ENCODE data around the gene TSPEAR. TPM values are rescaled to one million over a fixed set of nuclear protein-coding genes. Genes with fewer than 3 reads are reported as not detected.

Gene TSPEAR
- total RNA-seq, 3 donors from 2014 or later (not counting 1 experiment from before 2014, with no cell fraction given), result not detected

DNA sequence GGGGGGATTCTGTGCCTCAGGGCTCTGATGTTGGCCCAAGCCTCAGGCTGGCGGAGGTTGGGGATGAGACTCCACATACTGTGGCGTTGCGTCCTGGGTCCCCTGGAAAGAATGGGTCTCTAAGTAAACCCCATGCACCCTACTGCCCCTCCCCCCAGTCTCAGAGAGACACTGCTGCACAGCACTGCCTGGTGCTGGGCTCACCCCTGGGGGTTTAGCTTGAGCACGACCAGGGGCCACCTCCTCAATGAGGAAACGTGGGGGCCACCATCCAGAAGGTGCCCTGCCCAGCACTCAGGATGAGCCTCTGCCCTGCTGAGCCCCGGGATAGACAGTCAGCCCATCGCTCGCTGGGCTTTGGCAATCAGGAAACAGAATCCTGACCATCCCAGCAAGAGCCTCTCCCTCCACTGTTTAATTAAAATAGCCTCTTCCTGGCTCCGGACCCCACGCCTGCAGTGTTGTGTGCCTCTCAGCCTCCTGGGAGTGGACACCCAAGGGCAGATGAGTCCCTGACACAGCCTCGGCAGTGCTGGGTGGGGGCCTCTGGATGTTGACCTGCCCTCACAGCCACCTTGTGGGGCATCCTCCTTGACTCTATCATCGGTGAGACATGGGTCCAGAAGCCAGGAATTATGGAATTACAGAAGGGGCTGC, 141.4 kb downstream of the TSPEAR start:
- 89% methylated on average over 12 of the region's 12 CpGs for WGBS (ENCODE audit: insufficient coverage)
- intact Hi-C loops (cut with micrococcal nuclease), result no loop called here
- no peaks in the 10 kb centered on the region for H3K36me3 ChIP-seq (ENCODE audit: control insufficient read depth, insufficient read depth, low read length)
- Mint-ChIP-seq H3K27me3 (ENCODE audit: low read depth in 2 of 2) (peaks cover 23 to 26% of the 10 kb centered on the region in 2 donors), H3K9me3 (no peaks in the 10 kb centered on the region), H3K4me1 (peaks cover 5 to 14% of the 10 kb centered on the region in 2 donors), H3K27ac (no peak overlapping the region), H3K4me3 (no peak overlapping the region), H3K36me3 (no peaks in the 10 kb centered on the region)
- H3K9me3 ChIP-seq (ENCODE audit: control insufficient read depth, insufficient read depth, low read length), result no peaks in the 10 kb centered on the region
- no peak overlapping the region for H3K27ac ChIP-seq (ENCODE audit: low read length)
- H3K4me3 ChIP-seq (ENCODE audit: low read length), result no peak overlapping the region
- H3K27me3 ChIP-seq (ENCODE audit: control insufficient read depth, insufficient read depth, low read length), result no peaks in the 10 kb centered on the region
- DNase-seq, result no peak
- TF ChIP-seq, protein P1, sequence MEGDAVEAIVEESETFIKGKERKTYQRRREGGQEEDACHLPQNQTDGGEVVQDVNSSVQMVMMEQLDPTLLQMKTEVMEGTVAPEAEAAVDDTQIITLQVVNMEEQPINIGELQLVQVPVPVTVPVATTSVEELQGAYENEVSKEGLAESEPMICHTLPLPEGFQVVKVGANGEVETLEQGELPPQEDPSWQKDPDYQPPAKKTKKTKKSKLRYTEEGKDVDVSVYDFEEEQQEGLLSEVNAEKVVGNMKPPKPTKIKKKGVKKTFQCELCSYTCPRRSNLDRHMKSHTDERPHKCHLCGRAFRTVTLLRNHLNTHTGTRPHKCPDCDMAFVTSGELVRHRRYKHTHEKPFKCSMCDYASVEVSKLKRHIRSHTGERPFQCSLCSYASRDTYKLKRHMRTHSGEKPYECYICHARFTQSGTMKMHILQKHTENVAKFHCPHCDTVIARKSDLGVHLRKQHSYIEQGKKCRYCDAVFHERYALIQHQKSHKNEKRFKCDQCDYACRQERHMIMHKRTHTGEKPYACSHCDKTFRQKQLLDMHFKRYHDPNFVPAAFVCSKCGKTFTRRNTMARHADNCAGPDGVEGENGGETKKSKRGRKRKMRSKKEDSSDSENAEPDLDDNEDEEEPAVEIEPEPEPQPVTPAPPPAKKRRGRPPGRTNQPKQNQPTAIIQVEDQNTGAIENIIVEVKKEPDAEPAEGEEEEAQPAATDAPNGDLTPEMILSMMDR (IDR thresholded peaks at IDR 0.05), result no peak
- ATAC-seq, result no peak
- H3K4me1 ChIP-seq (ENCODE audit: control insufficient read depth, insufficient read depth, low read length), result no peaks in the 10 kb centered on the region

DNA sequence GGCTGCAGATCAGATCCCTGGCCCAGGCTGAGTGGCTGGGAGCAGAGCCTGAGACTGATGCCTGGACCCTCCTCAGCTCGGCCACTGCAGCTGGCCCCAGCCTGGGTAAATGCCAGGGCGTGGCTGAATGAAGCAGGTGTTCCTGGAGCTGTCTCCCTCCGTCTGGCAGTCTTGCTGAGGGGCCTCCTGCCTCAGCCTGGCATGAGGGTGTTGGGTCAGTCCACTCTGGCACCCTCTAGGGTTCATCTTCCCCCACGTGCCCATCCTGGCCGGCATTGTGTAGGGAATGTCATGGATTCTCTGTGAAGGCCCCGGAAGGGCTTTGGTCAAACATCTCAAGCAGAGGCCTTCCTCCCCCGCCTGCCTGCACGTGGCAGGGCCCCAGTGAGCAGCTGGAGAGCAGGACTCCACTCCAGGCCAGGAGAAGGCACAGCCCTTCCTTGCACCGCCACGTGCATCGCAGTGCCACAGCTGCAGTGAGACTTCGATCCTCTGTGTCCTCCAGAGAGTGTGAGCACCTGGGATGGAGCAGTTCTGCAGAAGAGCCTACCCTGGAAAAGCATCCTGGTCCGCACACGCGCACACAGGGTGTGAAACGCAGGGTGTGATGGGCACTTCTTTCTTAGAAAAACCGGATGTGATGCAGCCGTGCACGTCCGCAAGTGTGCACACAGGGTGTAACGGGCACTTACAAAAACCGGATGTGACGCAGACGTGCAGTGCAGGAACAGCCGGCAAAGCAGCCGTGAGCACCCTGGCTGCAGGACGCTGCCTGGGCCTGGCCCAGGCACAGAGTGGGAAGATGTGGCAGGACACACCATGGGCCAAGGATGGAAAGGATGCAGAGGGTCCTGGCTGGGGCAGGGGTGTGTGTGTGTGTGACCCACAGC, 142.5 kb downstream of the TSPEAR start:
- peak overlapping the region; percentile 37 for H3K4me3 Mint-ChIP-seq
- H3K27me3 ChIP-seq (ENCODE audit: control insufficient read depth, insufficient read depth, low read length), result no peaks in the 10 kb centered on the region
- no peaks in the 10 kb centered on the region for H3K36me3 Mint-ChIP-seq
- H3K9me3 ChIP-seq (ENCODE audit: control insufficient read depth, insufficient read depth, low read length), result no peaks in the 10 kb centered on the region
- H3K27ac ChIP-seq (ENCODE audit: low read length), result no peak overlapping the region
- intact Hi-C loops (cut with micrococcal nuclease), result no loop called here
- TF ChIP-seq, protein P1 (IDR thresholded peaks at IDR 0.05), result no peak
- no peak overlapping the region for H3K4me3 ChIP-seq (ENCODE audit: low read length)
- H3K27ac Mint-ChIP-seq, result no peak overlapping the region
- peaks cover 14 to 18% of the 10 kb centered on the region in 2 donors for H3K27me3 Mint-ChIP-seq (ENCODE audit: low read depth in 2 of 2)
- 89% methylated on average over 27 of the region's 27 CpGs for WGBS (ENCODE audit: insufficient coverage)
- DNase-seq, result no peak
- no peak for ATAC-seq
- H3K9me3 Mint-ChIP-seq, result no peaks in the 10 kb centered on the region
- H3K36me3 ChIP-seq (ENCODE audit: control insufficient read depth, insufficient read depth, low read length), result no peaks in the 10 kb centered on the region
- peaks cover 7 to 14% of the 10 kb centered on the region in 2 donors for H3K4me1 Mint-ChIP-seq
- H3K4me1 ChIP-seq (ENCODE audit: control insufficient read depth, insufficient read depth, low read length), result no peaks in the 10 kb centered on the region

DNA sequence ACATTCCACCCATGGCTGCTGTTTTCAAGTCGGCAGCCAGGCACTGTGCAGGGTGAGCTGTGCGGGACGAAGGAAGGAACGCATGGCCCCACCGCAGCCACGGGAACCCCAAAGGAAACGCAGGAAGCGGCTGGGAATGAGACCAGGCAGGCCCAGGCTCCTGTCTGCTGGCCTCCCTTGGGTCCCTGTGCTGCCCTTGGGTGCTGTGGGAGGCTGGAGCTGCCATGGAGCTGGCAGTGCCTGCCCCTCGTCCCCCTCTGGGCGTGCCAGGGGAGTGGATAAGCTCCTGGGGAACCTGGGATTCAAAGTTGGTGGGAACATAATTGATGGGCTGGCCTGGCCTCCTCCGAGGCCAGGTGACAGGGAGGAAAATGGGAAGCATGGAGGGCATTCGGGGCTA, 143.1 kb downstream of the TSPEAR start:
- no peaks in the 10 kb centered on the region for H3K36me3 Mint-ChIP-seq
- WGBS (ENCODE audit: insufficient coverage), result 78% methylated on average over 12 of the region's 12 CpGs
- no peak overlapping the region for H3K4me3 Mint-ChIP-seq
- Histone ChIP-seq H3K36me3 (ENCODE audit: control insufficient read depth, insufficient read depth, low read length) (no peaks in the 10 kb centered on the region), H3K27ac (ENCODE audit: low read length) (no peak overlapping the region), H3K9me3 (ENCODE audit: control insufficient read depth, insufficient read depth, low read length) (no peaks in the 10 kb centered on the region), H3K4me3 (ENCODE audit: low read length) (no peak overlapping the region), H3K27me3 (ENCODE audit: control insufficient read depth, insufficient read depth, low read length) (no peaks in the 10 kb centered on the region), H3K4me1 (ENCODE audit: control insufficient read depth, insufficient read depth, low read length) (no peaks in the 10 kb centered on the region)
- no peak overlapping the region for H3K27ac Mint-ChIP-seq
- TF ChIP-seq, protein P1 (IDR thresholded peaks at IDR 0.05), result no peak
- H3K4me1 Mint-ChIP-seq, result peaks cover 7 to 14% of the 10 kb centered on the region in 2 donors
- no peaks in the 10 kb centered on the region for H3K9me3 Mint-ChIP-seq
- peak in 1 of 3 donors; percentile 25 for ATAC-seq
- peaks cover 14 to 17% of the 10 kb centered on the region in 2 donors for H3K27me3 Mint-ChIP-seq (ENCODE audit: low read depth in 2 of 2)
- intact Hi-C loops (cut with micrococcal nuclease), result no loop called here
- DNase-seq, result no peak
